GM23338 (cell line): Measurements from ENCODE around the gene MAN1C1. TPM values are rescaled to one million over a fixed set of nuclear protein-coding genes. Genes with fewer than 3 reads are reported as not detected.

Source experiments
- ATAC-seq: fragments of 200-7000 bp; cut with Tn5 transposase; 3 replicates; pipeline ENCODE4 v1.9.1; 2020
- DNase-seq: peaks from one replicate; pipeline ENCODE4 v3.0.0-alpha.2; 2015; ENCODE audit warnings: low spot score
- H2AFZ ChIP-seq: fragments of 200-600 bp; sonication (generic); 2 replicates; pipeline ENCODE4 v1.8.0; 2016; ENCODE audit warnings: antibody characterized with exemption, mild to moderate bottlenecking, moderate library complexity
- H3F3A ChIP-seq: fragments of 200-600 bp; sonication (generic); replicated peaks from 2 replicates; pipeline ENCODE4 v1.8.0; 2017; ENCODE audit warnings: antibody characterized with exemption, mixed run types, low read depth
- H3K27ac ChIP-seq: fragments of 200-600 bp; sonication (generic); 2 replicates; pipeline ENCODE4 v1.6.1; 2016; ENCODE audit warnings: low read depth
- H3K27me3 ChIP-seq: fragments of 200-600 bp; sonication (generic); 2 replicates; pipeline ENCODE4 v1.8.0; 2016; ENCODE audit warnings: mild to moderate bottlenecking, mixed run types, moderate library complexity; ENCODE audit not compliant: insufficient read depth
- H3K36me3 ChIP-seq: fragments of 200-600 bp; sonication (generic); 2 replicates; pipeline ENCODE4 v1.8.0; 2016; ENCODE audit warnings: mild to moderate bottlenecking; ENCODE audit not compliant: insufficient read depth
- H3K4me1 ChIP-seq: fragments of 200-600 bp; sonication (generic); 2 replicates; pipeline ENCODE4 v1.8.0; 2016; ENCODE audit warnings: mild to moderate bottlenecking, moderate library complexity; ENCODE audit not compliant: insufficient read depth
- H3K4me2 ChIP-seq: fragments of 200-600 bp; sonication (generic); 2 replicates; pipeline ENCODE4 v1.7.1; 2017; ENCODE audit warnings: mixed run types
- H3K4me3 ChIP-seq: fragments of 200-600 bp; sonication (generic); 2 replicates; pipeline ENCODE4 v1.6.1; 2016; ENCODE audit warnings: mixed run types
- H3K79me2 ChIP-seq: fragments of 200-600 bp; sonication (generic); replicated peaks from 2 replicates; pipeline ENCODE4 v1.8.0; 2017; ENCODE audit warnings: mild to moderate bottlenecking; ENCODE audit not compliant: insufficient read depth
- H3K9me2 ChIP-seq: fragments of 200-600 bp; sonication (generic); 2 replicates; pipeline ENCODE4 v1.8.0; 2017; ENCODE audit not compliant: insufficient read depth
- H4K20me1 ChIP-seq: fragments of 200-600 bp; sonication (generic); replicated peaks from 2 replicates; pipeline ENCODE4 v1.8.0; 2017; ENCODE audit warnings: mild to moderate bottlenecking; ENCODE audit not compliant: insufficient read depth
- H3K27ac Mint-ChIP-seq: 2 replicates; pipeline ENCODE4 v1.8.0; 2020; ENCODE audit warnings: inconsistent platforms, mild to moderate bottlenecking, moderate library complexity, mixed read lengths
- H3K27me3 Mint-ChIP-seq: 3 replicates; pipeline ENCODE4 v1.8.0; 2022; ENCODE audit warnings: low read depth, mild to moderate bottlenecking, moderate library complexity, mixed read lengths, inconsistent platforms; ENCODE audit not compliant: insufficient read depth, poor library complexity
- H3K36me3 Mint-ChIP-seq: 3 replicates; pipeline ENCODE4 v1.8.0; 2021; ENCODE audit warnings: low read depth, mild to moderate bottlenecking, inconsistent platforms, moderate library complexity, mixed read lengths
- H3K4me1 Mint-ChIP-seq: 3 replicates; pipeline ENCODE4 v1.8.0; 2020; ENCODE audit warnings: mild to moderate bottlenecking, inconsistent platforms, mixed read lengths
- H3K4me3 Mint-ChIP-seq: 3 replicates; pipeline ENCODE4 v1.8.0; 2021; ENCODE audit warnings: moderate library complexity, mild to moderate bottlenecking, inconsistent platforms, mixed read lengths
- H3K9me3 Mint-ChIP-seq: 3 replicates; pipeline ENCODE4 v1.8.0; 2020; ENCODE audit warnings: moderate library complexity, mild to moderate bottlenecking, inconsistent platforms, mixed read lengths
- CREB1 ChIP-seq: fragments of 250-450 bp; sonication (Bioruptor Pico); IDR thresholded peaks from 2 replicates; pipeline ENCODE4 v1.5.0; 2020; ENCODE audit warnings: low read depth, mild to moderate bottlenecking, moderate library complexity
- CTCF ChIP-seq, 2 experiments: fragments of 200-600 bp in 1 of 2; sonication (generic) in 1 of 2; conservative IDR thresholded peaks; 2 replicates each; pipeline versions ENCODE4 v1.5.1 to v1.6.1; 2016 to 2017; ENCODE audit warnings: antibody characterized with exemption in 2 of 2, low read depth in 2 of 2, mild to moderate bottlenecking in 2 of 2, moderate library complexity in 1 of 2
- ETS1 ChIP-seq: IDR thresholded peaks from 2 replicates; pipeline ENCODE4 v1.6.1; 2016; ENCODE audit warnings: antibody characterized with exemption
- REST ChIP-seq: IDR thresholded peaks from one replicate; pipeline ENCODE4 v1.6.1; 2018; ENCODE audit warnings: antibody characterized with exemption; ENCODE audit not compliant: unreplicated experiment
- STAT1 ChIP-seq: IDR thresholded peaks from one replicate; pipeline ENCODE4 v1.6.1; 2016; ENCODE audit warnings: antibody characterized with exemption; ENCODE audit not compliant: unreplicated experiment
- ZNF462 ChIP-seq: fragments of 250-450 bp; sonication (Bioruptor Pico); IDR thresholded peaks from 2 replicates; pipeline ENCODE4 v1.5.0; 2020; ENCODE audit warnings: mild to moderate bottlenecking, moderate library complexity
- polyA plus RNA-seq: library from polyadenylated mRNA; unstranded; fragments of >200 nt; fragmentation: Nextera tagmentation; extraction: Ambion mirVana; gene quantifications from 2 replicates; pipeline ENCODE4 v1.2.1, GENCODE V29; 2016
- total RNA-seq: library from RNA; depleted of rRNA; stranded (reverse); fragments of >200 nt; shearing (Covaris generic); gene quantifications from 2 replicates; pipeline ENCODE4 v1.2.3, GENCODE V29; 2014

The MAN1C1 gene
- total and polyA plus RNA-seq, 2 experiments from 2014 or later: 5.4 to 13.6 TPM

GRCh38 chr1:25774206-25774803, 157.7 kb downstream of the MAN1C1 start:
- H3K27me3 ChIP-seq: no peaks in the 10 kb centered on the region
- no peak for TF ChIP-seq CREB1
- no peak for ATAC-seq
- H3F3A ChIP-seq: no peaks in the 10 kb centered on the region; the same call in 1 of the 2 replicates
- no peaks in the 10 kb centered on the region for H3K4me1 ChIP-seq
- H4K20me1 ChIP-seq: no peaks in the 10 kb centered on the region
- Mint-ChIP-seq H3K27ac (no peak overlapping the region), H3K36me3 (no peaks in the 10 kb centered on the region), H3K27me3 (peaks cover 16% of the 10 kb centered on the region), H3K4me3 (no peak overlapping the region), H3K4me1 (peaks cover 31% of the 10 kb centered on the region), H3K9me3 (no peaks in the 10 kb centered on the region)
- no peaks in the 10 kb centered on the region for H3K36me3 ChIP-seq
- no peak overlapping the region for H3K4me2 ChIP-seq
- no peak overlapping the region for H3K4me3 ChIP-seq
- no peaks in the 10 kb centered on the region for H3K9me2 ChIP-seq
- DNase-seq: no peak
- H3K27ac ChIP-seq: no peak overlapping the region
- H2AFZ ChIP-seq: no peak overlapping the region
- H3K79me2 ChIP-seq: no peaks in the 10 kb centered on the region

GRCh38 chr1:25774921-25775771, 158.6 kb downstream of the MAN1C1 start:
- Histone ChIP-seq H3K79me2 (no peaks in the 10 kb centered on the region), H2AFZ (no peak overlapping the region), H3F3A (peaks cover 7% of the 10 kb centered on the region), H3K4me3 (no peak overlapping the region), H3K4me2 (no peak overlapping the region), H3K4me1 (peaks cover 8% of the 10 kb centered on the region), H3K9me2 (no peaks in the 10 kb centered on the region), H3K27me3 (no peaks in the 10 kb centered on the region), H3K27ac (0 out of 2 replicates have a peak overlapping the region, but pooled peaks have one; percentile 14), H3K36me3 (no peaks in the 10 kb centered on the region), H4K20me1 (no peaks in the 10 kb centered on the region)
- no peaks in the 10 kb centered on the region for H3K36me3 Mint-ChIP-seq
- H3K27ac Mint-ChIP-seq: peak overlapping the region; percentile 21; the same call in 1 of the 2 replicates
- H3K27me3 Mint-ChIP-seq: peaks cover 16% of the 10 kb centered on the region
- H3K4me3 Mint-ChIP-seq: no peak overlapping the region
- DNase-seq (no peak), ATAC-seq (peak; percentile 15; the same call in 2 of the 3 replicates)
- no peaks in the 10 kb centered on the region for H3K9me3 Mint-ChIP-seq
- H3K4me1 Mint-ChIP-seq: peaks cover 40% of the 10 kb centered on the region
- TF ChIP-seq STAT1: no peak
- TF ChIP-seq REST: no peak
- no peak for TF ChIP-seq CTCF (conservative IDR thresholded peaks at IDR 0.05; ENCODE audit: low read depth in 2 of 2)
- no peak for TF ChIP-seq ETS1
- no peak for TF ChIP-seq ZNF462 (CRISPR knock-in tag)
